K562 (cell line): Measurements from ENCODE around the gene ANKS1A. TPM values are rescaled to one million over a fixed set of nuclear protein-coding genes. Genes with fewer than 3 reads are reported as not detected.

Experiments
- ATAC-seq: fragments of 200-7000 bp; cut with Tn5 transposase; 3 replicates; pipeline ENCODE4 v1.9.1; 2020; ENCODE audit warnings: moderate library complexity
- BruUV-seq: library from RNA; stranded (reverse); fragments of 400-500 nt; replicated peaks from 2 replicates; lab custom pipeline; 2021; lab: Mats Ljungman, UMichigan
- CTCF ChIA-PET: fragments of 300-600 bp; formaldehyde crosslinking; extraction: SDS; loops from one replicate; lab custom pipeline; 2021; ENCODE audit warnings: low intra/inter-chr PET ratio; lab: Yijun Ruan, JAX
- POLR2A ChIA-PET: fragments of 300-600, 350-650 bp; sonication (Branson Sonifier 250); formaldehyde crosslinking; extraction: SDS; loops from one replicate; lab custom pipeline; 2021; ENCODE audit warnings: antibody characterized with exemption, inconsistent platforms; lab: Yijun Ruan, JAX
- DNase-seq, 4 experiments: peaks; one replicate each; pipeline versions ENCODE4 v3.0.0 to v3.0.0-alpha.2; 2011 to 2018; ENCODE audit warnings: low spot score in 3 of 4, mixed read lengths in 3 of 4; ENCODE audit errors: extremely low read depth in 1 of 4
- FAIRE-seq: peaks from 2 replicates; lab custom pipeline; 2011; peaks lifted over from hg19 to GRCh38; lab: Jason Lieb, UNC
- H2AFZ ChIP-seq: 2 replicates; pipeline ENCODE4 v1.6.0; 2011; ENCODE audit warnings: low read depth, low read length, control low read depth, inconsistent platforms
- H3K27ac ChIP-seq: fragments of 200-600 bp; 3 replicates; pipeline ENCODE4 v1.8.0; 2011; ENCODE audit warnings: low read depth, mild to moderate bottlenecking, control low read depth, inconsistent platforms, low read length, moderate library complexity, mixed read lengths; ENCODE audit errors: extremely low read depth
- H3K27me3 ChIP-seq, 2 experiments: fragments of 300-600 bp in 1 of 2; 2 replicates in 1 of 2; 3 replicates in 1 of 2; pipeline versions ENCODE4 v1.6.0 to v1.8.0; 2011; ENCODE audit warnings: inconsistent platforms in 2 of 2, low read length in 2 of 2, mild to moderate bottlenecking in 1 of 2, mixed read lengths in 1 of 2, moderate library complexity in 1 of 2; ENCODE audit not compliant: control insufficient read depth in 2 of 2, insufficient read depth in 2 of 2
- H3K36me3 ChIP-seq: fragments of 300-600 bp; 3 replicates; pipeline ENCODE4 v1.8.0; 2011; ENCODE audit warnings: mild to moderate bottlenecking, low read length, inconsistent platforms; ENCODE audit not compliant: control insufficient read depth, insufficient read depth
- H3K4me1 ChIP-seq, 2 experiments: fragments of 200-600 bp in 1 of 2; replicated peaks in 1 of 2; 2 replicates in 1 of 2; 3 replicates in 1 of 2; pipeline versions ENCODE4 v1.5.1 to v1.8.0; 2011; ENCODE audit warnings: inconsistent platforms in 2 of 2, low read length in 2 of 2, mild to moderate bottlenecking in 1 of 2, mixed read lengths in 1 of 2, moderate library complexity in 1 of 2; ENCODE audit not compliant: control insufficient read depth in 2 of 2, insufficient read depth in 2 of 2
- H3K4me2 ChIP-seq: 2 replicates; pipeline ENCODE4 v1.6.1; 2011; ENCODE audit warnings: low read length, control low read depth, inconsistent platforms, mixed read lengths; ENCODE audit not compliant: insufficient read depth
- H3K4me3 ChIP-seq: fragments of 200-600 bp; sonication (generic), shearing (Covaris generic); 2 replicates; pipeline ENCODE4 v1.5.1; 2016; ENCODE audit warnings: control low read depth, inconsistent platforms
- H3K79me2 ChIP-seq: fragments of 200-600 bp; 3 replicates; pipeline ENCODE4 v1.8.0; 2011; ENCODE audit warnings: low read length, inconsistent platforms; ENCODE audit not compliant: control insufficient read depth, insufficient read depth
- H3K9ac ChIP-seq, 2 experiments: 2 replicates each; pipeline versions ENCODE4 v1.6.0 to v1.6.1; 2011; ENCODE audit warnings: low read depth in 2 of 2, low read length in 2 of 2, control low read depth in 1 of 2, inconsistent platforms in 1 of 2, mild to moderate bottlenecking in 1 of 2, mixed read lengths in 1 of 2; ENCODE audit not compliant: insufficient read depth in 1 of 2
- H3K9me1 ChIP-seq: one replicate; pipeline ENCODE4 v1.6.0; 2011; ENCODE audit warnings: inconsistent platforms, mild to moderate bottlenecking, low read length, moderate library complexity; ENCODE audit not compliant: control insufficient read depth, insufficient read depth
- H3K9me3 ChIP-seq: replicated peaks from 2 replicates; pipeline ENCODE4 v1.5.1; 2011; ENCODE audit warnings: low read depth, low read length, inconsistent platforms; ENCODE audit not compliant: control insufficient read depth, insufficient read depth
- H4K20me1 ChIP-seq: replicated peaks from 2 replicates; pipeline ENCODE4 v1.6.1; 2011; ENCODE audit warnings: low read length, inconsistent platforms, mixed read lengths; ENCODE audit not compliant: control insufficient read depth, insufficient read depth
- CREB1 ChIP-seq, 2 experiments: sonication (generic) in 1 of 2; formaldehyde crosslinking in 1 of 2; IDR thresholded peaks; 2 replicates each; pipeline versions ENCODE4 v1.6.1 to v1.8.0; 2012 to 2022; ENCODE audit warnings: inconsistent platforms in 1 of 2, mild to moderate bottlenecking in 1 of 2, missing genetic modification reagents in 1 of 2, moderate library complexity in 1 of 2
- E2F1 ChIP-seq: sonication (generic); formaldehyde crosslinking; IDR thresholded peaks from 2 replicates; pipeline ENCODE4 v1.8.1; 2023; ENCODE audit warnings: mild to moderate bottlenecking, missing genetic modification reagents, moderate library complexity
- NFIX ChIP-seq: fragments of 250-450 bp; sonication (Bioruptor Pico); IDR thresholded peaks from 2 replicates; pipeline ENCODE4 v1.4.0; 2020; ENCODE audit warnings: low read depth, mild to moderate bottlenecking, moderate library complexity
- RFX5 ChIP-seq: IDR thresholded peaks from 2 replicates; pipeline ENCODE4 v1.6.1; 2011; ENCODE audit warnings: low read depth, mild to moderate bottlenecking, improper control_type of control experiment, low read length
- TFE3 ChIP-seq: fragments of 450-650 bp; formaldehyde crosslinking; IDR thresholded peaks from 2 replicates; pipeline ENCODE4 v1.4.0; 2020; ENCODE audit warnings: mild to moderate bottlenecking, mixed read lengths
- THRA ChIP-seq: fragments of 450-650 bp; IDR thresholded peaks from 2 replicates; pipeline ENCODE4 v1.6.1; 2017; ENCODE audit warnings: mild to moderate bottlenecking, moderate library complexity
- ZNF280B ChIP-seq: fragments of 250-450 bp; sonication (Bioruptor Pico); IDR thresholded peaks from 2 replicates; pipeline ENCODE4 v1.5.1; 2021; ENCODE audit warnings: mild to moderate bottlenecking
- WGBS: fragments of 100-300 bp; shearing (Covaris generic); methylation state at CpG from one replicate; pipeline ENCODE4 v1.1.6; 2016; ENCODE audit warnings: low coverage, mixed read lengths; ENCODE audit not compliant: insufficient coverage; ENCODE audit errors: missing lambda C conversion rate; 5-methylcytosine and 5-hydroxymethylcytosine counted together
- in situ Hi-C: fragments of 300-500 bp; cut with MboI; formaldehyde crosslinking; loops from 4 replicates; pipeline ENCODE4 v1.15.0; 2018; ENCODE audit warnings: inconsistent platforms, mixed read lengths
- intact Hi-C: fragments of 100-400 bp; cut with micrococcal nuclease; formaldehyde crosslinking; loops from 2 replicates; pipeline ENCODE4 v1.14.2; 2022
- polyA plus RNA-seq, 8 experiments: library from polyadenylated mRNA; depleted of rRNA in 4 of 8; stranded (reverse) in 5 of 8; unstranded in 3 of 8; fragments of >200 nt; fragmentation: Nextera tagmentation in 2 of 8; fragmentation: Illumina TruSeq in 1 of 8; extraction: Ambion mirVana in 2 of 8; extraction: Trizol in 1 of 8; gene quantifications; 2 replicates each; pipeline versions ENCODE4 v1.2.1 to v1.2.3, GENCODE V29; 2011 to 2014; ENCODE audit warnings: inconsistent platforms in 1 of 8, missing spikeins in 1 of 8
- total RNA-seq, 7 experiments: library from RNA; depleted of rRNA in 6 of 7; stranded (reverse); fragments of >200 nt in 6 of 7; fragmentation: Illumina TruSeq in 2 of 7; extraction: Trizol in 2 of 7; gene quantifications; 2 replicates each; pipeline versions ENCODE4 v1.2.1 to v1.2.3, GENCODE V29; 2011 to 2021; ENCODE audit warnings: low replicate concordance in 1 of 7

The ANKS1A gene
- total and polyA plus RNA-seq, 9 of the 15 experiments (the other 6 are each of a cell fraction or from before 2014, with no cell fraction given) = 1.1 to 13.8 (median 5.3) TPM

- 75% methylated on average over 9 of the region's 9 CpGs for WGBS
- no TSS peak for BruUV-seq
- H3K4me3 ChIP-seq = no peak overlapping the region
- no peaks in the 10 kb centered on the region for H3K4me1 ChIP-seq
- no peak for TF ChIP-seq THRA
- TF ChIP-seq E2F1 (CRISPR knock-in tag) = no peak
- no peak for TF ChIP-seq CREB1 (IDR thresholded peaks at IDR 0.05)
- TF ChIP-seq CREB1 (CRISPR knock-in tag; IDR thresholded peaks at IDR 0.05) = no peak
- no peak for TF ChIP-seq RFX5
- TF ChIP-seq NFIX = no peak
- no peak for TF ChIP-seq ZNF280B (CRISPR knock-in tag)
- TF ChIP-seq TFE3 (CRISPR knock-in tag) = no peak
- peak overlapping the region in 1 of 2 experiments; percentile 65; a peak in 1 of 4 replicates for H3K9ac ChIP-seq
- DNase-seq (no peak), FAIRE-seq (no peak), ATAC-seq (no peak)
- in situ Hi-C loops = no loop called here
- no peak overlapping the region for H3K4me2 ChIP-seq
- no peak overlapping the region for H3K27ac ChIP-seq
- H3K79me2 ChIP-seq = no peaks in the 10 kb centered on the region
- H2AFZ ChIP-seq = no peak overlapping the region
- ChIA-PET POLR2A (no interaction called here), CTCF (no interaction called here)
- no peaks in the 10 kb centered on the region for H3K9me1 ChIP-seq
- no peaks in the 10 kb centered on the region for H3K9me3 ChIP-seq
- H3K36me3 ChIP-seq = no peaks in the 10 kb centered on the region
- H4K20me1 ChIP-seq = no peaks in the 10 kb centered on the region; the same call in 1 of the 2 replicates
- H3K27me3 ChIP-seq = no peaks in the 10 kb centered on the region
- intact Hi-C loops = no loop called here
Observed at GRCh38 chr6:35072698-35073055, 183.6 kb downstream of the ANKS1A start.
